HEK293 (cell line): ENCODE measurements around the gene CHD2.
"Not testable (repeated sequence)": the region's sequence is repeated elsewhere in the genome, so short reads cannot be mapped to it uniquely, and the experiment has no call there.

Experiments used
- CTCF ChIA-PET: fragments of 350-600 bp; formaldehyde crosslinking; extraction: SDS; loops from one replicate; lab custom pipeline; 2021; ENCODE audit warnings: antibody characterized with exemption; lab: Yijun Ruan, JAX
- POLR2A ChIA-PET: fragments of 300-600 bp; formaldehyde crosslinking; extraction: SDS; loops from one replicate; lab custom pipeline; 2020; ENCODE audit warnings: antibody characterized with exemption, inconsistent platforms; lab: Yijun Ruan, JAX
- H3K27ac ChIP-seq: fragments of 200-500 bp; sonication (Bioruptor generic); 2 replicates; pipeline ENCODE4 v1.5.1; 2014; ENCODE audit warnings: low read depth, low read length, control low read depth, inconsistent platforms; ENCODE audit errors: extremely low read depth
- H3K36me3 ChIP-seq, 2 experiments: fragments of 200-500 bp in 1 of 2; sonication (Bioruptor generic) in 1 of 2; 1 replicate in 1 of 2; 2 replicates in 1 of 2; pipeline ENCODE4 v1.5.1; 2014 to 2017; ENCODE audit warnings: inconsistent platforms in 2 of 2, low read length in 2 of 2; ENCODE audit not compliant: control insufficient read depth in 2 of 2, insufficient read depth in 1 of 2
- H3K4me1 ChIP-seq: fragments of 200-500 bp; sonication (Bioruptor generic); 2 replicates; pipeline ENCODE4 v1.5.1; 2014; ENCODE audit warnings: mild to moderate bottlenecking, low read length, inconsistent platforms; ENCODE audit not compliant: control insufficient read depth, insufficient read depth
- H3K4me3 ChIP-seq: 2 replicates; pipeline ENCODE4 v1.5.1; 2011; ENCODE audit warnings: low read depth, mild to moderate bottlenecking, control low read depth, low read length, moderate library complexity
- H3K9me3 ChIP-seq: fragments of 200-500 bp; sonication (Bioruptor generic); 2 replicates; pipeline ENCODE4 v1.5.1; 2014; ENCODE audit warnings: low read depth, low read length, inconsistent platforms; ENCODE audit not compliant: control insufficient read depth, insufficient read depth
- PRDM6 ChIP-seq: fragments of 450-650 bp; formaldehyde crosslinking; IDR thresholded peaks from 2 replicates; pipeline ENCODE4 v1.5.1; 2017; ENCODE audit warnings: missing biosample characterization, missing genetic modification characterization
- ZBTB8A ChIP-seq: fragments of 450-650 bp; formaldehyde crosslinking; IDR thresholded peaks from 2 replicates; pipeline ENCODE4 v1.5.1; 2016; ENCODE audit warnings: missing biosample characterization, missing genetic modification characterization
- ZNF138 ChIP-seq: fragments of 450-650 bp; formaldehyde crosslinking; IDR thresholded peaks from 2 replicates; pipeline ENCODE4 v1.5.1; 2016; ENCODE audit warnings: missing biosample characterization, missing genetic modification characterization, borderline replicate concordance
- ZNF146 ChIP-seq: fragments of 450-650 bp; formaldehyde crosslinking; IDR thresholded peaks from 2 replicates; pipeline ENCODE4 v1.5.1; 2016; ENCODE audit warnings: missing biosample characterization, missing genetic modification characterization
- ZNF214 ChIP-seq: fragments of 450-650 bp; formaldehyde crosslinking; IDR thresholded peaks from 2 replicates; pipeline ENCODE4 v1.5.1; 2017; ENCODE audit warnings: missing biosample characterization, mild to moderate bottlenecking, missing genetic modification characterization, borderline replicate concordance
- ZNF292 ChIP-seq: fragments of 450-650 bp; formaldehyde crosslinking; IDR thresholded peaks from 2 replicates; pipeline ENCODE4 v1.5.1; 2016; ENCODE audit warnings: low read depth, missing biosample characterization, missing genetic modification characterization, borderline replicate concordance
- ZNF518A ChIP-seq: fragments of 450-650 bp; formaldehyde crosslinking; conservative IDR thresholded peaks from 2 replicates; pipeline ENCODE4 v1.5.1; 2016; ENCODE audit warnings: low read depth, missing biosample characterization, missing genetic modification characterization
- ZNF600 ChIP-seq: fragments of 450-650 bp; formaldehyde crosslinking; IDR thresholded peaks from 2 replicates; pipeline ENCODE4 v1.5.1; 2016; ENCODE audit warnings: missing biosample characterization, missing genetic modification characterization
- ZNF624 ChIP-seq: fragments of 450-650 bp; formaldehyde crosslinking; IDR thresholded peaks from 2 replicates; pipeline ENCODE4 v1.5.1; 2017; ENCODE audit warnings: missing biosample characterization, missing genetic modification characterization
- ZNF791 ChIP-seq: fragments of 450-650 bp; formaldehyde crosslinking; IDR thresholded peaks from 2 replicates; pipeline ENCODE4 v1.5.1; 2016; ENCODE audit warnings: missing biosample characterization, missing genetic modification characterization

The CHD2 gene

GRCh38 chr15:93036951-93037819, 137.1 kb downstream of the CHD2 start (continued):
- TF ChIP-seq PRDM6 (tag by site-specific recombination) (no peak), ZNF146 (tag by site-specific recombination) (no peak), ZBTB8A (no peak), ZNF292 (no peak), ZNF791 (tag by site-specific recombination) (no peak), ZNF624 (tag by site-specific recombination) (no peak), ZNF518A (no peak), ZNF138 (tag by site-specific recombination) (no peak)
- TF ChIP-seq, all 188 proteins: peak for 0

- Histone ChIP-seq H3K36me3 (no peaks in the 10 kb centered on the region), H3K4me3 (no peak overlapping the region), H3K9me3 (no peaks in the 10 kb centered on the region), H3K4me1 (no peaks in the 10 kb centered on the region), H3K27ac (no peak overlapping the region)
- ChIA-PET POLR2A (no interaction called here), CTCF (interaction anchor here (0.7 to 5.7 kb wide), 3 partner anchors 21 to 1082 kb away, joined by 3 to 65 read pairs (median 16); no protein-coding TSS in a partner anchor)
- TF ChIP-seq ZNF600 (peak; percentile 78), ZNF214 (tag by site-specific recombination) (no peak)
Observed at GRCh38 chr15:93037820-93038705, 137.9 kb downstream of the CHD2 start.

- CTCF ChIA-PET, result interaction anchor here (0.5 to 5.7 kb wide), 5 partner anchors 11 to 1080 kb away, joined by 3 to 65 read pairs (median 3); no protein-coding TSS in a partner anchor
- H3K36me3 ChIP-seq, H3K4me3 ChIP-seq, H3K9me3 ChIP-seq, H3K4me1 ChIP-seq, POLR2A ChIA-PET, H3K27ac ChIP-seq: not testable (repeated sequence)
- TF ChIP-seq ZNF146 (tag by site-specific recombination), result peak; percentile 95
Observed at GRCh38 chr15:93039562-93040287, 139.6 kb downstream of the CHD2 start.
